ENCODE results near the gene EARS2.

DNA sequence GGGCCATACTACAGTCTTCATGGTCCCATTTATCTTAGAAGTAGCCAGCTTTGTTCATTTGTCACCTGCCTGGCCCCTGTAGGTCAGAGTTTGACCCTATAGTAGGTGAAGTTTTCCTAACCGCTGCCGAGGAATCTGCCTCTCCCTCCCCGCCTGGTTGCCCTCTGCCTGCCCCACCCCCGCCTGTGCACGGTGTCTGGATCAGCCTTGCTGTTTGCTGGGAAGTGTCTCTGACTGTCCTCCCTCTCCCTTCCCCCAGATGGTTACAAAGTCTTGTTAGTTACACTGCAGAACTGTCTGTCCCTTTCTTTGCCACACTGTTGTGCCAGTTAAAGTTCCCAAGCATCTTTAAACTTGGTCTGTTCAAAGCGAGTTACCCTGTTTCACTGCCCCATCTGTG lies 6.0 kb upstream of the EARS2 start:
- TF ChIP-seq EP300 (IDR thresholded peaks at IDR 0.05) (no peak), POLR2A (IDR thresholded peaks at IDR 0.05) (no peak), POLR2AphosphoS5 (IDR thresholded peaks at IDR 0.05) (no peak)
- TF ChIP-seq, protein P1, sequence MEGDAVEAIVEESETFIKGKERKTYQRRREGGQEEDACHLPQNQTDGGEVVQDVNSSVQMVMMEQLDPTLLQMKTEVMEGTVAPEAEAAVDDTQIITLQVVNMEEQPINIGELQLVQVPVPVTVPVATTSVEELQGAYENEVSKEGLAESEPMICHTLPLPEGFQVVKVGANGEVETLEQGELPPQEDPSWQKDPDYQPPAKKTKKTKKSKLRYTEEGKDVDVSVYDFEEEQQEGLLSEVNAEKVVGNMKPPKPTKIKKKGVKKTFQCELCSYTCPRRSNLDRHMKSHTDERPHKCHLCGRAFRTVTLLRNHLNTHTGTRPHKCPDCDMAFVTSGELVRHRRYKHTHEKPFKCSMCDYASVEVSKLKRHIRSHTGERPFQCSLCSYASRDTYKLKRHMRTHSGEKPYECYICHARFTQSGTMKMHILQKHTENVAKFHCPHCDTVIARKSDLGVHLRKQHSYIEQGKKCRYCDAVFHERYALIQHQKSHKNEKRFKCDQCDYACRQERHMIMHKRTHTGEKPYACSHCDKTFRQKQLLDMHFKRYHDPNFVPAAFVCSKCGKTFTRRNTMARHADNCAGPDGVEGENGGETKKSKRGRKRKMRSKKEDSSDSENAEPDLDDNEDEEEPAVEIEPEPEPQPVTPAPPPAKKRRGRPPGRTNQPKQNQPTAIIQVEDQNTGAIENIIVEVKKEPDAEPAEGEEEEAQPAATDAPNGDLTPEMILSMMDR (IDR thresholded peaks at IDR 0.05) = no peak
